ENCODE measurements around the gene RAB3IL1.

- TF ChIP-seq CTCF (IDR thresholded peaks at IDR 0.05) = no peak
- no peak for TF ChIP-seq POLR2A (IDR thresholded peaks at IDR 0.05)
These were observed 41.2 kb upstream of the RAB3IL1 start for GRCh38 chr11:61958590-61958989.
